Measurements from ENCODE around the gene ZNF777.

The ZNF777 gene

GRCh38 chr7:149473251-149473650 is 12.4 kb upstream of the ZNF777 start:
- H2AFZ ChIP-seq (ENCODE audit: low read length): no peak overlapping the region
- TF ChIP-seq EZH2phosphoT487 (IDR thresholded peaks at IDR 0.05; ENCODE audit: low read length) (no peak), EZH2 (optimal IDR thresholded peaks at IDR 0.05; ENCODE audit: low read depth, low read length) (no peak), CTCF (IDR thresholded peaks at IDR 0.05; ENCODE audit: low read length) (no peak)
- no peak overlapping the region for H3K4me2 ChIP-seq (ENCODE audit: low read depth, low read length)
- no peaks in the 10 kb centered on the region for H3F3A ChIP-seq (ENCODE audit: insufficient read depth, low read length)
- no peak overlapping the region for H3K9ac ChIP-seq (ENCODE audit: low read length)
- H3K4me1 ChIP-seq (ENCODE audit: low read length): no peaks in the 10 kb centered on the region
- H4K20me1 ChIP-seq (ENCODE audit: insufficient read depth, low read length): no peaks in the 10 kb centered on the region
- H3K4me3 ChIP-seq (ENCODE audit: low read length): no peak overlapping the region
- no peaks in the 10 kb centered on the region for H3K79me2 ChIP-seq (ENCODE audit: low read length)
- H3K27ac ChIP-seq (ENCODE audit: low read length): no peak overlapping the region
- no peaks in the 10 kb centered on the region; the same call in 1 of the 2 replicates for H3K36me3 ChIP-seq (replicated peaks; ENCODE audit: insufficient read depth, low read length)
- H3K9me3 ChIP-seq (replicated peaks; ENCODE audit: insufficient read depth, low read length): no peaks in the 10 kb centered on the region
- H3K27me3 ChIP-seq (replicated peaks; ENCODE audit: insufficient read depth, low read length): no peaks in the 10 kb centered on the region
- no peaks in the 10 kb centered on the region for H3K9me2 ChIP-seq (replicated peaks; ENCODE audit: insufficient read depth, low read length)
- no peak for DNase-seq

- Histone ChIP-seq H3K9me3 (replicated peaks; ENCODE audit: insufficient read depth, low read length) (no peaks in the 10 kb centered on the region), H3K4me1 (ENCODE audit: low read length) (no peaks in the 10 kb centered on the region), H3K36me3 (replicated peaks; ENCODE audit: insufficient read depth, low read length) (no peaks in the 10 kb centered on the region; the same call in 1 of the 2 replicates), H2AFZ (ENCODE audit: low read length) (no peak overlapping the region), H3K4me2 (ENCODE audit: low read depth, low read length) (no peak overlapping the region), H3K27me3 (replicated peaks; ENCODE audit: insufficient read depth, low read length) (no peaks in the 10 kb centered on the region), H3K4me3 (ENCODE audit: low read length) (no peak overlapping the region), H3F3A (ENCODE audit: insufficient read depth, low read length) (no peaks in the 10 kb centered on the region), H3K27ac (ENCODE audit: low read length) (no peak overlapping the region), H3K9ac (ENCODE audit: low read length) (no peak overlapping the region), H4K20me1 (ENCODE audit: insufficient read depth, low read length) (no peaks in the 10 kb centered on the region), H3K9me2 (replicated peaks; ENCODE audit: insufficient read depth, low read length) (no peaks in the 10 kb centered on the region), H3K79me2 (ENCODE audit: low read length) (no peaks in the 10 kb centered on the region)
- DNase-seq: no peak
- TF ChIP-seq EZH2phosphoT487 (IDR thresholded peaks at IDR 0.05; ENCODE audit: low read length) (no peak), EZH2 (optimal IDR thresholded peaks at IDR 0.05; ENCODE audit: low read depth, low read length) (no peak), CTCF (IDR thresholded peaks at IDR 0.05; ENCODE audit: low read length) (no peak)
Observed at GRCh38 chr7:149471289-149471953, 10.6 kb upstream of the ZNF777 start.

- H3K4me1 ChIP-seq (ENCODE audit: low read length): no peaks in the 10 kb centered on the region
- no peaks in the 10 kb centered on the region for H3K9me3 ChIP-seq (replicated peaks; ENCODE audit: insufficient read depth, low read length)
- H3K27me3 ChIP-seq (replicated peaks; ENCODE audit: insufficient read depth, low read length): no peaks in the 10 kb centered on the region
- no peak overlapping the region for H2AFZ ChIP-seq (ENCODE audit: low read length)
- H3K9ac ChIP-seq (ENCODE audit: low read length): no peak overlapping the region
- TF ChIP-seq CTCF (IDR thresholded peaks at IDR 0.05; ENCODE audit: low read length) (no peak), EZH2 (optimal IDR thresholded peaks at IDR 0.05; ENCODE audit: low read depth, low read length) (no peak), EZH2phosphoT487 (IDR thresholded peaks at IDR 0.05; ENCODE audit: low read length) (no peak)
- H3K79me2 ChIP-seq (ENCODE audit: low read length): no peaks in the 10 kb centered on the region
- H3F3A ChIP-seq (ENCODE audit: insufficient read depth, low read length): no peaks in the 10 kb centered on the region
- no peaks in the 10 kb centered on the region for H4K20me1 ChIP-seq (ENCODE audit: insufficient read depth, low read length)
- DNase-seq: no peak
- H3K36me3 ChIP-seq (replicated peaks; ENCODE audit: insufficient read depth, low read length): no peaks in the 10 kb centered on the region
- H3K9me2 ChIP-seq (replicated peaks; ENCODE audit: insufficient read depth, low read length): no peaks in the 10 kb centered on the region
- no peak overlapping the region for H3K4me2 ChIP-seq (ENCODE audit: low read depth, low read length)
- no peak overlapping the region for H3K27ac ChIP-seq (ENCODE audit: low read length)
- H3K4me3 ChIP-seq (ENCODE audit: low read length): no peak overlapping the region
Observed at GRCh38 chr7:149469806-149470205, 8.9 kb upstream of the ZNF777 start.
